SKM-1 (cell line): ENCODE measurements around the gene APC.

Experiments used
- DNase-seq: peaks from one replicate; lab custom pipeline; 2025; ENCODE audit not compliant: unreplicated experiment; lab: John Stamatoyannopoulos, UW

APC gene

GRCh38 chr5:112776301-112776856 lies 38.7 kb downstream of the APC start:
- DNase-seq, result no peak

- no peak for DNase-seq
Measured at GRCh38 chr5:112779531-112779930, 41.8 kb downstream of the APC start.

- DNase-seq, result no peak
Measured at GRCh38 chr5:112784726-112785125, 47.0 kb downstream of the APC start.

- DNase-seq, result no peak
Measured at GRCh38 chr5:112787261-112787660, 49.6 kb downstream of the APC start.

GRCh38 chr5:112787896-112788295 lies 50.2 kb downstream of the APC start:
- no peak for DNase-seq

GRCh38 chr5:112793201-112793600 lies 55.5 kb downstream of the APC start:
- DNase-seq, result no peak

GRCh38 chr5:112794410-112794809 lies 56.7 kb downstream of the APC start:
- no peak for DNase-seq

GRCh38 chr5:112795342-112795741 lies 57.7 kb downstream of the APC start:
- no peak for DNase-seq

- no peak for DNase-seq
Measured at GRCh38 chr5:112795944-112796678, 58.4 kb downstream of the APC start.

GRCh38 chr5:112799661-112800060 lies 62.0 kb downstream of the APC start:
- DNase-seq, result no peak

GRCh38 chr5:112800891-112801290 lies 63.2 kb downstream of the APC start:
- DNase-seq, result no peak

- no peak for DNase-seq
Measured at GRCh38 chr5:112811023-112811422, 73.3 kb downstream of the APC start.

GRCh38 chr5:112812549-112812948 lies 74.9 kb downstream of the APC start:
- no peak for DNase-seq

- DNase-seq, result no peak
Measured at GRCh38 chr5:112820246-112820645, 82.6 kb downstream of the APC start.

GRCh38 chr5:112822456-112822855 lies 84.8 kb downstream of the APC start:
- DNase-seq, result no peak

GRCh38 chr5:112823181-112823580 lies 85.5 kb downstream of the APC start:
- no peak for DNase-seq

GRCh38 chr5:112823656-112824055 lies 86.0 kb downstream of the APC start:
- no peak for DNase-seq

GRCh38 chr5:112824197-112824596 lies 86.5 kb downstream of the APC start:
- DNase-seq, result no peak

GRCh38 chr5:112830378-112830777 lies 92.7 kb downstream of the APC start:
- no peak for DNase-seq

GRCh38 chr5:112833971-112834370 lies 96.3 kb downstream of the APC start:
- DNase-seq, result no peak

GRCh38 chr5:112844489-112844888 lies 106.8 kb downstream of the APC start:
- DNase-seq, result no peak

GRCh38 chr5:112846556-112846955 lies 108.9 kb downstream of the APC start:
- DNase-seq, result no peak

- DNase-seq, result no peak
Measured at GRCh38 chr5:112847306-112847705, 109.6 kb downstream of the APC start.
